Muscle of leg (tissue), 11 donors: ENCODE measurements around the gene TREML1. TPM values are rescaled to one million over a fixed set of nuclear protein-coding genes. Genes with fewer than 3 reads are reported as not detected.
"Not testable (repeated sequence)": the region's sequence is repeated elsewhere in the genome, so short reads cannot be mapped to it uniquely, and the experiment has no call there.

Experiments
- DNase-seq: peaks from one replicate; pipeline ENCODE4 v3.0.0; 2013
- H3K27ac ChIP-seq: one replicate; pipeline ENCODE4 v1.5.1; 2013; ENCODE audit warnings: mild to moderate bottlenecking, low read length, control low read depth
- H3K27me3 ChIP-seq: one replicate; pipeline ENCODE4 v1.6.1; 2013; ENCODE audit warnings: low read length; ENCODE audit not compliant: control insufficient read depth, insufficient read depth
- H3K36me3 ChIP-seq: one replicate; pipeline ENCODE4 v1.6.1; 2013; ENCODE audit warnings: low read length; ENCODE audit not compliant: control insufficient read depth, insufficient read depth
- H3K4me1 ChIP-seq: one replicate; pipeline ENCODE4 v1.6.1; 2013; ENCODE audit warnings: low read length; ENCODE audit not compliant: control insufficient read depth, insufficient read depth
- H3K4me3 ChIP-seq: one replicate; pipeline ENCODE4 v1.5.1; 2013; ENCODE audit warnings: low read length, control low read depth
- H3K9me3 ChIP-seq: replicated peaks from 2 replicates; pipeline ENCODE4 v1.6.1; 2013; ENCODE audit warnings: low read depth, low read length; ENCODE audit not compliant: control insufficient read depth
- WGBS: methylation state at CpG from one replicate; pipeline ENCODE4 v1.1.5; 2013; ENCODE audit warnings: missing lambda C conversion rate; ENCODE audit not compliant: insufficient coverage; 5-methylcytosine and 5-hydroxymethylcytosine counted together
- polyA plus RNA-seq, 8 donors: library from polyadenylated mRNA; unstranded; fragments of 120-200 nt; gene quantifications; one replicate each; pipeline versions ENCODE4 v1.2.1 to v1.2.3, GENCODE V29; 2013; ENCODE audit warnings: inconsistent platforms in 1 of 8, low replicate concordance in 1 of 8; ENCODE audit not compliant: insufficient read length in 8 of 8, insufficient read depth in 1 of 8
- total RNA-seq: library from RNA; stranded (reverse); fragments of 120-200 nt; gene quantifications from one replicate; pipeline ENCODE4 v1.2.4, GENCODE V29; 2013

The TREML1 gene
- total and polyA plus RNA-seq, 9 donors, result 0.10 to 0.49 (median 0.17) TPM; not detected in 1

DNA sequence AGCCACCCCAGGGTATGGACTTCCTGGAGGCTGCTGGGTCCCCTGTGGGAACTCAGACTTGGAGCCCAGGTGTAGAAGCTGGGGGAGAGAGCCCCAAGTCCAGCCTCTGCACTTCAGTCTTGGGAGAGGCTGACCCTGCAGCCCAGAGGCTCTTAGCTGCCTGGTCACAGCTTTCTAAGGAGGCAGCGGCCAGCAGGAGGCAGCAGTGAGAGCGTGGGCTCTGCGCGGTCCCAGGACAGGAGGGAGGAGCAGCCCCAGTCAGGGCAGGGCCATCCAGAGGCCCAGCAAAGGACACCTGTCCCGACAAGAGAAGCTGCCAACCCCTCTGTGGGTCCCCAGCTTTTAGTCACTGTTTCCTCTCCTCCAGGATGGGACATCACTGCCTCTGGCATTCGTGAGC lies 37.4 kb upstream of the TREML1 start:
- H3K4me1 ChIP-seq, result no peaks in the 10 kb centered on the region
- H3K36me3 ChIP-seq, result no peaks in the 10 kb centered on the region
- H3K27ac ChIP-seq, result no peak overlapping the region
- peaks cover 6% of the 10 kb centered on the region for H3K27me3 ChIP-seq
- DNase-seq, result peak; percentile 20
- peaks cover 2% of the 10 kb centered on the region for H3K9me3 ChIP-seq
- no peak overlapping the region for H3K4me3 ChIP-seq
- 9% methylated on average over 5 of the region's 6 CpGs for WGBS

GRCh38 chr6:41190791-41191190 lies 36.6 kb upstream of the TREML1 start:
- Histone ChIP-seq H3K4me1 (peaks cover 5% of the 10 kb centered on the region), H3K4me3 (no peak overlapping the region), H3K27me3 (peaks cover 6% of the 10 kb centered on the region), H3K36me3 (no peaks in the 10 kb centered on the region), H3K27ac (no peak overlapping the region), H3K9me3 (peaks cover 2% of the 10 kb centered on the region)
- DNase-seq, result no peak
- WGBS, result 94% methylated on average over 2 of the region's 3 CpGs

DNA sequence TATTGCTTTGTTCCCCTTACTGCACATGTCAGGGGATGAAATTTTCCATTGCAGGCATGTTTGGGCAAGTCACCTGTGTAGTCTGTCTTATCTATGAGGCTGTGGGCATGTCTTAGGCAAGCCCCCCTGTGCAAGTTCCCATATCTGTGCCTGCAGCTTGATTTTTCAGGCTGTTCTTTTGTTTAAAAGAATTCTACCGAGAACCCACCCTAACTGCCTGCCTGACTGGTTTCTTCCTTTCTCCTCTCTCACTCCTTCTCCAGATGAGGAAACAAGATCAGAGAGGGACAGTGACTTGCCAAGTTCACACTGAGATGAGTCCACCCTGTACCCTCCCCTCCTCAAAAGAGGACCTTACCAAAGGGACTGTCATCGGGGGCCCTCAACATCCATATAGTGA lies 35.8 kb upstream of the TREML1 start:
- Histone ChIP-seq H3K27ac (no peak overlapping the region), H3K9me3 (peaks cover 2% of the 10 kb centered on the region), H3K4me1 (peaks cover 8% of the 10 kb centered on the region), H3K4me3 (no peak overlapping the region), H3K27me3 (peaks cover 6% of the 10 kb centered on the region), H3K36me3 (no peaks in the 10 kb centered on the region)
- DNase-seq, result no peak
- 100% methylated on average over 1 of the region's 2 CpGs for WGBS

GRCh38 chr6:41189046-41189445 lies 34.9 kb upstream of the TREML1 start:
- not testable (repeated sequence) for H3K27me3 ChIP-seq, H3K9me3 ChIP-seq, H3K4me1 ChIP-seq, H3K36me3 ChIP-seq, H3K27ac ChIP-seq, H3K4me3 ChIP-seq, DNase-seq

GRCh38 chr6:41187924-41188886 lies 34.1 kb upstream of the TREML1 start:
- no peak for DNase-seq
- H3K9me3 ChIP-seq, result peaks cover 2% of the 10 kb centered on the region
- no peaks in the 10 kb centered on the region for H3K36me3 ChIP-seq
- H3K27me3 ChIP-seq, result peaks cover 6% of the 10 kb centered on the region
- no peak overlapping the region for H3K4me3 ChIP-seq
- no peak overlapping the region for H3K27ac ChIP-seq
- peaks cover 8% of the 10 kb centered on the region for H3K4me1 ChIP-seq
- 80% methylated on average over 7 of the region's 8 CpGs for WGBS

DNA sequence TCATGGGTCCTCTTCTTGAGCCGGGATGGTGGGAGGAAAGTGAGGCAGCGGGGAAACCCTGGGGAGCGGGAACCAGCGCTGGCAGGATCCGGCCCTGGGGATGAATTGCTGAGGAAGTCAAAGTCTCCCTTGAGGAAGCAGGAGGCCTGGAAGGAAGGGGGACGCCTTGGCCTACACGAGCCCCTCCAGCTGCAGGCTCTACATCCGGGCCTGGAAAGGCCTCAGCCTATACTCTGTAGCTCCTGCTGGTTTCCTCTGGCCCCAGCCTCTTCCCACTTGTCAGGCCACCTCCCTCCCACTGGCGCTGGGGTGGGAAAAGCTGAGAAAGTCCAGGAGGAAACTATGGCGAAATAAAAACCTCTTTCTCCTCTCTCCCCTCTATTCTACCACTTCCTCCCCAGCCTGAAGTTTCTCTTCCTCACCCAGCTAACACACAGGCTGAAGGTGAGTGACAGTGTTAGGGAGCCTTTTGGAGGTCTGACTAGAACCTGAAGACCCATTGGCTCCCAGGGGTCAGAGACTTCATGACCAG lies 31.9 kb upstream of the TREML1 start:
- peaks cover 8% of the 10 kb centered on the region for H3K4me1 ChIP-seq
- no peak overlapping the region for H3K4me3 ChIP-seq
- peaks cover 2% of the 10 kb centered on the region for H3K9me3 ChIP-seq
- peak; percentile 46 for DNase-seq
- H3K27me3 ChIP-seq, result peaks cover 4% of the 10 kb centered on the region
- 38% methylated on average over 3 of the region's 10 CpGs for WGBS
- no peaks in the 10 kb centered on the region for H3K36me3 ChIP-seq
- no peak overlapping the region for H3K27ac ChIP-seq

DNA sequence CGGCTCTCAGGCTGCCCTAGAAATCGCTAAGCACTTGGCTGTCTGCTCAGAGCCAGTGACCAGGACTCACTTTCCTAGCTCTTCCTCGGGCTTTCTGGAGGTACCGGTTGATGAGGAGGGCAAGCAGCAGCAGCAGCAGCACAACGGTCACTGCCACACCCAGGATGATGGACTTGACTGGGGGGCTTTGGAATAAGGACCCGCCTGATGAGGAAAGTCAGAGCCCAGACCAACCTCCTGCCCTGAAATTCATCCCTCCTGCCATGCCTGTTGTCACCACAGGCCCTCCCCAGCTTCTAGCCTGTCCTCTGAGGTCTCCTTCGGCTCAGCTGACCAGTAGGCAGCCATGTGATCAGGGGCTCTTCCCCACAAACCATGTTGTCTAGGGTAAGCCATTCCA lies 30.6 kb upstream of the TREML1 start:
- no peak for DNase-seq
- no peaks in the 10 kb centered on the region for H3K36me3 ChIP-seq
- peaks cover 8% of the 10 kb centered on the region for H3K4me1 ChIP-seq
- H3K27me3 ChIP-seq, result peaks cover 7% of the 10 kb centered on the region
- H3K27ac ChIP-seq, result no peak overlapping the region
- 90% methylated on average over 5 of the region's 7 CpGs for WGBS
- no peak overlapping the region for H3K4me3 ChIP-seq
- no peaks in the 10 kb centered on the region for H3K9me3 ChIP-seq

DNA sequence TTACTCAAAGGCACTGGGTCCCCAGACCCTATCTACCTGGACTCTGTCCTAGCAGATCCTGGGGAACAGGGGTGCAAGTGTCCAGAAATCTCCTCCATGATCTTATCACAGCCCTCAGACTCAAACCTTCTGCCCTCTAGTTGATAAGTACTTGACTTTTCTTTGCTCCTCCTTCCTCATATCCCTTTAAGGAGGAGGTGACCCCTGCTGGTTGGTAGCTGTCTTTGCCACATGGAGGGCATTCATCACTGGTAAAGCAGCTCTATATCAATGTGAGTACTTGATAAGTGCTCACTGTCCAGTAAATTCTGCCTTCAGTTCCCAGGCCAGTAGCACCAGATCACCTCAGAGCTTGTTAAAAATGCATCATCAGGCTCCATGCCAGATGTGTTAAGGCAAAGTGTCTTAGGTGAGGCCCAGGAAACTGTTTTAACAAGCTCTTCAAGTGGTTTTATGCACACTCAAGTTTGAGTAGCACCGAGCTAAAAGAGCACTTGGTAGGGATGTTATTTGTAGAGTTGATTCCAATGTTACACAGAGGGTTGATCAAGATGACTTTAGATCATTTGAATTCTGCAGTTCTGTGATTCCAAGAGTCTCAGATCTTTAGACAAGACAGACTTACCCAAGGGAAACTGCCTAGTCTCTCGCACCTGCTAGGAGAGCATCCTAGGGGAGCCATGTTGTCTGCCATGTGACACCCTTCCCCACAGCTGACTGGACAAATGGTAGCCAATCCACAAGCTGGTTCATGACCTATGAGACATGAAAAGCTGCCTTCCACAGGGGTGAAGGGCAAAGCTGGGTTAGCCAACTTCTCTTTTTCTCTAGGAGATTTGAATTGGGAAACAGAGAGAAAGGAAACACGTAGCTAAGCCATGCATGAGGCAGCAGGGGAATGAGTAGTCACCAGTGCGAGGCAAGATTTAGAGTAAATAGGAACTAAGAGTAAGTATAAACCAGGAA lies 28.2 kb upstream of the TREML1 start:
- Histone ChIP-seq H3K4me3 (no peak overlapping the region), H3K27ac (no peak overlapping the region), H3K9me3 (no peaks in the 10 kb centered on the region), H3K27me3 (peaks cover 7% of the 10 kb centered on the region), H3K36me3 (no peaks in the 10 kb centered on the region), H3K4me1 (peaks cover 8% of the 10 kb centered on the region)
- WGBS, result no CpG with 5 or more reads among the region's 4 CpGs
- DNase-seq, result peak; percentile 69

DNA sequence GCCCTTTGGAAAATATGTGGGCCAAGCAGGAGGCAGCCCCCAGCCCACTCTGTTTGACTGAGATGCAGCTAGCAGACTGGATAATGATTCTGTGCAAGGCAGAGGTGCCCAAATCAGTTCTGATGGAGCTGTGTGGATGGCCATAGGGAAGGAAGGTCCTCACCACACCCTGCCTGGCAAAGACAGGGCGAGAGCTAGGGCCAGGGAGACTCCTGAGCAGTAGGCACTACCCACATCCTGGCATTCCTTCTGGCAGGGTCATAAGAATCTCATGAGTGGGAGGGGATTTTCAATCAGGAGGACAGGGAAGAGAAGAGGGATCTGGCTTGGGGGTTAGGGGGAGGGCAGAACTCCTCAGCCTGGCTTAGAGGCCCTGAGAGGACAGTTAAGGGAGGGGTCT lies 27.4 kb upstream of the TREML1 start:
- Histone ChIP-seq H3K27ac (no peak overlapping the region), H3K4me1 (peaks cover 8% of the 10 kb centered on the region), H3K4me3 (no peak overlapping the region), H3K36me3 (no peaks in the 10 kb centered on the region), H3K27me3 (peaks cover 7% of the 10 kb centered on the region), H3K9me3 (no peaks in the 10 kb centered on the region)
- no peak for DNase-seq
- WGBS, result no CpG with 5 or more reads among the region's 1 CpG

- no peaks in the 10 kb centered on the region for H3K9me3 ChIP-seq
- H3K4me3 ChIP-seq, result no peak overlapping the region
- no peaks in the 10 kb centered on the region for H3K4me1 ChIP-seq
- H3K27me3 ChIP-seq, result peaks cover 5% of the 10 kb centered on the region
- no CpG with 5 or more reads among the region's 4 CpGs for WGBS
- no peaks in the 10 kb centered on the region for H3K36me3 ChIP-seq
- DNase-seq, result no peak
- H3K27ac ChIP-seq, result no peak overlapping the region
Observed at GRCh38 chr6:41179163-41179562, 25.0 kb upstream of the TREML1 start.
